Measurements from ENCODE around the gene GOLGA8J.
"Not testable (repeated sequence)": the region's sequence is repeated elsewhere in the genome, so short reads cannot be mapped to it uniquely, and the experiment has no call there.

GOLGA8J gene

DNA sequence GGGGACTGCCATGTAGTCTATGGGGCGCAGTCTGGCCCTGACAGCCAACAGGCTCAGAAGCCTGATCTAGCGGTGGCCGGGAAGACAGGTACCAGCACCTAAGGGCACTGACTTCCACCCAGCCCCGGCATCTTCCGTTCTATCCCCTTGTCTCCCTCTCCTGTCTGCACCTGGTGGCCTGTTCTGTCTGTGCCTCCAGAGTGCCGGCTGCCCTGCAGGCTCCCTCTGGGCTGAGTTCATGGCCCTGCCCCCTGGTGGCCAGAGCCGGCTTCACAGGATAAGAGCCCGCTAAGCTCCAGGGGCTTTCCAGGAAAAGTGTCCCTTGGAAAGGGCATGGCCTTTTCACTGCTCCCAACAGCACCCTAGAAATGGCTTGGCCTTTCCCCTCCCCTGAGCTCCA is 15.1 kb downstream of the GOLGA8J start:
- not testable (repeated sequence) for DNase-seq

DNA sequence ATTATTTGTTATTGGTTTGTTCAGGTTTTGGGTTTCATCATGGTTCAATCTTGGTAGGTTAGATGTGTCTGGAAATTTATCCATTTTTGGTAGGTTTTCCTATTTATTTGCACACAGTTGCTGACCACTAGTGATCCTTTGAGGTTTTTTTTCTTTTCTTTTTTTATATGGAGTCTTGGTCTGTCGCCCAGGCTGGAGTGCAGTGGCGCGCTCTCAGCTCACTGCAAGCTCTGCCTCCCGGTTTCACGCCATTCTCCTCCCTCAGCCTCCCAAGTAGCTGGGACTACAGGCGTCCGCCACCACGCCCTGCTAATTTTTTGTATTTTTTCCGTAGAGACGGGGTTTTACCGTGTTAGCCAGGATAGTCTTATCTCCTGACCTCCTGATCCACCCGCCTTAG is 20.1 kb downstream of the GOLGA8J start:
- DNase-seq = not testable (repeated sequence)

DNA sequence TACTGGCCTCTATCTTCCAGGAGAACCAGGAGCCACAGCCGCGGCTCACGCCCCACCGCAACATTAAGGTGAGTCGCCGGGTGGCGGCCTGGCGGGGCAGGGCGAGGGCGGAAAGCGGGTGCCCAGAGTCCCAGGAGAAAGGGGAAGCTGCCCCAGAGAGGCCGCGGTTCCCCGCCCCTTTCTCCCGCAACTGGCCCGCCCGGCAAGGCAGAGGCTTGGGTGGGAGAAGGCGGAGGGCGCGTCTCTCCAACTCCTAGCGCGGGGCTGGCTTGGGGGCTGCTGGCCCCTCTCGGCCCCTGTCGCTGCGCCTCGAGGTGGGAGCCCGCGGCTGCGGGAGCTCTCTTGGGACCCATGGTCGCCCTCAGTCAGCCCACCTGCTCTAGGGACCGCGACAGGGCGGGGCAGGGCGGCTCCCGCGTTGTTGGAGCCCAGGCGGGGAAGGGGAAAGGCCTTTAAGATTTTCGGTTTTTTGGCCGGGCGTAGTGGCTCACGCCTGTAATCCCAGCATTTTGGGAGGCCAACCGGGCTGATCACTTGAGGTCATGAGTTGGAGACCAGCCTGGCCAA is 21.3 kb downstream of the GOLGA8J start:
- not testable (repeated sequence) for DNase-seq

DNA sequence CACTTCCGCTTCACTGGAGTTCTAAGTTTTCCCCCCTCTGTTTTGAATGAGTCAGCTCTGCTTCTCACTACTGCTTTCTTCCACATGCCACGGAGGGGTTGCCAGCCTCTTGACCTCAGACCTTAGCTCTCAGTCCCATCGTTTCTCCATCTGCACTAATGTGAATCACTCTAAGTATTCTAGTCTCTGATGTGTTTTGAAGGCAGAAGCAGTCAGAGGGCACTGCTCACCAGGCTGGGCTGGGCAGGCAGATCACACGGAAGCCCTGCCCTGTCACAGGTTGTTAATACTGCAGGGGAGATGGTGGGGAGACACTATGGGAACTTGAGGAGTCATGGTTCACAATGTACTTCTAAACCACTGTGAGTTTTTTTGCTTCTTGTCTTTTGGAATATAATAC is 27.8 kb downstream of the GOLGA8J start:
- DNase-seq = not testable (repeated sequence)

- peak in 1 of 5 donors; percentile 0 for DNase-seq
Measured at GRCh38 chr15:30130066-30130465, 47.3 kb downstream of the GOLGA8J start.

DNA sequence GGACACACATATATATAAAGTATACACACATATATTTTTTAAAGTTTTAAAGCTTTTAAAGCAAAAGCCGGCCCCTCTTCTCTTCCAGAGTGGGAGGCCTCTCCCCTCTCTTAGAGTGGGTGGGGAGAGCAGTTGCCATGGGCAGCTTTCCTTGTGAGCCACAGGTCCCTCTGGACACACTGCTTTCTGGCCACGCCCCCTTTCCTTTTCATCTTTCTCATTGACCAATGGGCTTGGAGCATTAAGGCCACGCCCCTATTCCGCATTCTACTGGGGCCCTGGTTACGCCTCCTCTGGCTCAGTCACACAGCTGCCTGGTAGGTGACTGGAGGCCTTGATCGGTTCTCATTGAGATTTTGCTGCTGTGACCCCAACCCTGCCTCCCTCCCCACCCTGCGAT is 52.0 kb downstream of the GOLGA8J start, which contains the start of gene GOLGA8T:
Gene GOLGA8T, plus strand, starts transcription at position 301 of the 400 bp plus-strand sequence. Its CDS starts 98 bp downstream, at position 399.
- DNase-seq = not testable (repeated sequence)
